Heart left ventricle (tissue), 16 donors: Measurements from ENCODE around the gene SEZ6L2. TPM values are rescaled to one million over a fixed set of nuclear protein-coding genes. Genes with fewer than 3 reads are reported as not detected.
"Not testable (repeated sequence)": the region's sequence is repeated elsewhere in the genome, so short reads cannot be mapped to it uniquely, and the experiment has no call there.

Source experiments
- ATAC-seq, 4 donors: fragments of 200-7000 bp; cut with Tn5 transposase; one replicate each; pipeline ENCODE4 v1.9.1; 2020 to 2022; ENCODE audit warnings: moderate library complexity in 4 of 4, mild to moderate bottlenecking in 3 of 4, moderate number of reproducible peaks in 1 of 4
- DNase-seq, 5 donors: peaks; one replicate each; pipeline ENCODE4 v3.0.0-alpha.2; 2020
- H3K27ac ChIP-seq, 12 donors: fragments of 200-600 bp; sonication (generic) in 4 of 12; one replicate each; pipeline versions ENCODE4 v1.5.0 to v1.8.0; 2016 to 2022; ENCODE audit warnings: mild to moderate bottlenecking in 2 of 12
- H3K27me3 ChIP-seq, 9 donors: fragments of 200-600 bp; sonication (generic) in 2 of 9; one replicate each; pipeline versions ENCODE4 v1.5.1 to v1.8.0; 2016 to 2022; ENCODE audit warnings: mild to moderate bottlenecking in 3 of 9
- H3K36me3 ChIP-seq, 9 donors: fragments of 200-600 bp; sonication (generic) in 2 of 9; one replicate each; pipeline versions ENCODE4 v1.5.0 to v1.8.0; 2018 to 2022; ENCODE audit warnings: mild to moderate bottlenecking in 2 of 9
- H3K4me1 ChIP-seq, 12 donors: fragments of 200-600 bp; sonication (generic) in 4 of 12; one replicate each; pipeline versions ENCODE4 v1.5.0 to v1.8.0; 2016 to 2022; ENCODE audit warnings: mild to moderate bottlenecking in 3 of 12
- H3K4me3 ChIP-seq, 12 donors: fragments of 200-600 bp; sonication (generic) in 4 of 12; one replicate each; pipeline versions ENCODE4 v1.5.0 to v1.8.0; 2017 to 2022; ENCODE audit warnings: mild to moderate bottlenecking in 9 of 12, moderate library complexity in 4 of 12
- H3K9me3 ChIP-seq, 12 donors: fragments of 200-600 bp; sonication (generic) in 4 of 12; one replicate each; pipeline versions ENCODE4 v1.5.0 to v1.8.0; 2016 to 2022; ENCODE audit warnings: mild to moderate bottlenecking in 1 of 12
- CTCF ChIP-seq, 12 donors: fragments of 200-600 bp; sonication (generic) in 4 of 12; IDR thresholded peaks; one replicate each; pipeline versions ENCODE4 v1.5.0 to v1.8.0; 2018 to 2022; ENCODE audit warnings: antibody characterized with exemption in 12 of 12, mild to moderate bottlenecking in 5 of 12
- POLR2A ChIP-seq, 2 donors: fragments of 450-650 bp; IDR thresholded peaks; one replicate each; pipeline ENCODE4 v1.6.1; 2017; ENCODE audit warnings: antibody characterized with exemption in 2 of 2, mild to moderate bottlenecking in 2 of 2, moderate library complexity in 2 of 2
- WGBS, 4 donors: extraction: QIAGEN DNeasy Blood & Tissue Kit in 2 of 4; methylation state at CpG; one replicate each; pipeline versions ENCODE4 v1.1.5 to v1.1.7; 2013 to 2018; 5-methylcytosine and 5-hydroxymethylcytosine counted together
- intact Hi-C, 10 donors: fragments of 100-400 bp; cut with DNase I; formaldehyde crosslinking; loops; one replicate each; pipeline versions ENCODE4 v1.11.1 to v1.14.2; 2022
- polyA plus RNA-seq, 2 donors: library from polyadenylated mRNA; stranded (reverse); fragments of 200-250 nt; gene quantifications; one replicate each; pipeline ENCODE4 v1.2.3, GENCODE V29; 2013
- total RNA-seq, 9 donors: library from RNA; depleted of rRNA in 2 of 9; stranded (reverse); fragments of >200 nt in 2 of 9; fragmentation: NEBNext Ultra II Directional in 3 of 9; extraction: Animal tissue kit (Norgen Biotek cat#: 25700) in 3 of 9; gene quantifications; one replicate each; pipeline versions ENCODE4 v1.1.0 to v1.2.4, GENCODE V29; 2016 to 2023
- donor health status: ischemic (EF 13 %, LVEDD 7.1; RV severe dilation, severe dysfunction).
- donor health status: healthy with polysubstance abuse.
- donor health status: DM: no; HTN: yes; CAD: no.
- donor health status: DM: no; HTN: no; CAD: no.
- donor health status: ischemic (EF 25% LVEDD 6.9; RV normal size, moderate dysfunction).
- donor health status: ischemic (EF 25% LVEDD 5.7; RV mildly dilated, moderate dysfunction).
- donor health status: healthy.
- donor health status: DM: yes; HTN: yes; CAD: no.
- donor health status: ischemic (EF 35%, LVEDD 5.7; RV mildly dilated, moderate dysfunction).
- donor health status: nonischemic (EF 11% LVEDD 7.7; RV severe dilation, severe dysfunction).
- donor health status: DM: yes; HTN: yes; CAD: no.
- donor health status: PGD.
- donor health status: ischemic (EF 29% LVEDD 5.4; RV normal size, mild dysfunction).
- donor health status: nonischemic (EF 23%, LVEDD 6.1; RV moderate dilation, normal function).

Gene SEZ6L2
- total and polyA plus RNA-seq, 11 donors: 0.15 to 8.9 (median 1.1) TPM; not detected in 1

- H3K4me1 ChIP-seq: peaks cover 0 to 8% (median 0%) of the 10 kb centered on the region in 12 donors
- intact Hi-C loops: loop anchor here in 1 of 10 donors (5.0 to 10.0 kb wide), 2 partner anchors 83 to 155 kb away; no protein-coding TSS in a partner anchor
- H3K27ac ChIP-seq: no peak overlapping the region
- DNase-seq: no peak
- peaks cover 8 to 19% (median 12%) of the 10 kb centered on the region in 9 donors for H3K27me3 ChIP-seq
- WGBS, 4 donors: 90 to 93% (median 93%) methylated on average over 11 to 16 of the region's 16 CpGs
- H3K9me3 ChIP-seq: no peaks in the 10 kb centered on the region
- H3K36me3 ChIP-seq: no peaks in the 10 kb centered on the region
- no peak for TF ChIP-seq POLR2A (IDR thresholded peaks at IDR 0.05)
- H3K4me3 ChIP-seq: no peak overlapping the region
- no peak for ATAC-seq
Measured at GRCh38 chr16:29871822-29872546, 27.4 kb downstream of the SEZ6L2 start.

GRCh38 chr16:29869067-29869466 is 30.3 kb downstream of the SEZ6L2 start:
- H3K4me3 ChIP-seq, H3K27ac ChIP-seq, H3K36me3 ChIP-seq, H3K4me1 ChIP-seq, H3K27me3 ChIP-seq, DNase-seq, H3K9me3 ChIP-seq, ATAC-seq: not testable (repeated sequence)
- intact Hi-C loops: loop anchor here in 3 of 10 donors (10.0 kb wide), 2 partner anchors 136 to 156 kb away; partner anchors contain the start of gene C16orf92 (in 1 of the 3)
- 92 to 94% (median 93%) methylated on average over 8 of the region's 8 CpGs for WGBS, 4 donors

GRCh38 chr16:29868396-29869009 is 30.8 kb downstream of the SEZ6L2 start:
- H3K4me1 ChIP-seq: peaks cover 0 to 5% (median 0%) of the 10 kb centered on the region in 12 donors
- H3K27ac ChIP-seq: no peak overlapping the region
- DNase-seq (no peak), ATAC-seq (no peak)
- no peaks in the 10 kb centered on the region for H3K9me3 ChIP-seq
- WGBS, 4 donors: 76 to 82% (median 77%) methylated on average over 8 of the region's 8 CpGs
- no peaks in the 10 kb centered on the region for H3K36me3 ChIP-seq
- H3K4me3 ChIP-seq: no peak overlapping the region
- intact Hi-C loops: loop anchor here in 3 of 10 donors (10.0 kb wide), 2 partner anchors 136 to 156 kb away; partner anchors contain the start of gene C16orf92 (in 1 of the 3)
- no peak for TF ChIP-seq POLR2A (IDR thresholded peaks at IDR 0.05)
- no peak for TF ChIP-seq CTCF (IDR thresholded peaks at IDR 0.05)
- H3K27me3 ChIP-seq: no peaks in the 10 kb centered on the region

- intact Hi-C loops: loop anchor here in 8 of 10 donors (5.0 to 10.0 kb wide), 8 partner anchors 42 to 161 kb away; partner anchors contain the start of genes C16orf92 (in 3 of the 8), PAGR1 (in 3 of the 8), HIRIP3 (in 2 of the 8) and INO80E (in 2 of the 8)
- no peaks in the 10 kb centered on the region for H3K9me3 ChIP-seq
- WGBS, 4 donors: 78 to 86% (median 78%) methylated on average over 9 of the region's 9 CpGs
Measured at GRCh38 chr16:29864205-29864604, 35.1 kb downstream of the SEZ6L2 start.

More at GRCh38 chr16:29864205-29864604, 35.1 kb downstream of the SEZ6L2 start:
- Histone ChIP-seq H3K4me3 (no peak overlapping the region), H3K36me3 (peaks cover 0 to 23% (median 18%) of the 10 kb centered on the region in 9 donors), H3K27me3 (no peaks in the 10 kb centered on the region), H3K27ac (no peak overlapping the region), H3K4me1 (peaks cover 0 to 27% (median 16%) of the 10 kb centered on the region in 12 donors)
- ATAC-seq (no peak), DNase-seq (no peak)
- no peak for TF ChIP-seq POLR2A (IDR thresholded peaks at IDR 0.05)
- no peak for TF ChIP-seq CTCF (IDR thresholded peaks at IDR 0.05)
